Measurements from ENCODE around the gene TUBGCP3.
"Not testable (repeated sequence)": the region's sequence is repeated elsewhere in the genome, so short reads cannot be mapped to it uniquely, and the experiment has no call there.

DNA sequence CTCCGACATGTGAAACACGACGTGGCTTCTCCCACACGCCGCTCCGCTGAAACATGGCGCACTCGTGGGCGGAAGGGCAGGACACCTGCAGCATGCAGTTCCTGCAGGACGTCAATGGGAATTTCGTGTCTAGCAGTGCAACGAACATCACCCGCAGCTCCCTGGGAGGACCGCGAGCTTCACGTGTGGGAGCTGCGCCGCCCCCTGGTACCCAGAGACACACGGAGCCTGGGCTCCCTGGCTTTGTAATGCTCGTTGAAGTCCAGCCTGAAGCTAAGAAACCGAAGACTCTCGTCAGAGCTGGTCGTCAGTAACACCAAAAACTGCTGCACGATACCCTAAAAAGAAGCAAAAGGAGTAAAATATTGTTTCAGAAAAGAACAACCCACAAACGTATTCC, 102.1 kb downstream of the TUBGCP3 start:
- TF ChIP-seq, protein P1, sequence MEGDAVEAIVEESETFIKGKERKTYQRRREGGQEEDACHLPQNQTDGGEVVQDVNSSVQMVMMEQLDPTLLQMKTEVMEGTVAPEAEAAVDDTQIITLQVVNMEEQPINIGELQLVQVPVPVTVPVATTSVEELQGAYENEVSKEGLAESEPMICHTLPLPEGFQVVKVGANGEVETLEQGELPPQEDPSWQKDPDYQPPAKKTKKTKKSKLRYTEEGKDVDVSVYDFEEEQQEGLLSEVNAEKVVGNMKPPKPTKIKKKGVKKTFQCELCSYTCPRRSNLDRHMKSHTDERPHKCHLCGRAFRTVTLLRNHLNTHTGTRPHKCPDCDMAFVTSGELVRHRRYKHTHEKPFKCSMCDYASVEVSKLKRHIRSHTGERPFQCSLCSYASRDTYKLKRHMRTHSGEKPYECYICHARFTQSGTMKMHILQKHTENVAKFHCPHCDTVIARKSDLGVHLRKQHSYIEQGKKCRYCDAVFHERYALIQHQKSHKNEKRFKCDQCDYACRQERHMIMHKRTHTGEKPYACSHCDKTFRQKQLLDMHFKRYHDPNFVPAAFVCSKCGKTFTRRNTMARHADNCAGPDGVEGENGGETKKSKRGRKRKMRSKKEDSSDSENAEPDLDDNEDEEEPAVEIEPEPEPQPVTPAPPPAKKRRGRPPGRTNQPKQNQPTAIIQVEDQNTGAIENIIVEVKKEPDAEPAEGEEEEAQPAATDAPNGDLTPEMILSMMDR (conservative IDR thresholded peaks at IDR 0.05 in 1 of 2, IDR thresholded peaks at IDR 0.05 in 1 of 2; ENCODE audit: extremely low read depth in 1 of 2, insufficient read depth in 1 of 2, low read depth in 1 of 2, low read length in 2 of 2), result not testable (repeated sequence)
- not testable (repeated sequence) for TF ChIP-seq EZH2 (IDR thresholded peaks at IDR 0.05; ENCODE audit: borderline replicate concordance, low read length)
